ENCODE data around the gene LRRC8C. TPM values are rescaled to one million over a fixed set of nuclear protein-coding genes. Genes with fewer than 3 reads are reported as not detected.

Gene LRRC8C
- total RNA-seq, 1 experiment from 2014 or later, result 8.4 TPM

DNA sequence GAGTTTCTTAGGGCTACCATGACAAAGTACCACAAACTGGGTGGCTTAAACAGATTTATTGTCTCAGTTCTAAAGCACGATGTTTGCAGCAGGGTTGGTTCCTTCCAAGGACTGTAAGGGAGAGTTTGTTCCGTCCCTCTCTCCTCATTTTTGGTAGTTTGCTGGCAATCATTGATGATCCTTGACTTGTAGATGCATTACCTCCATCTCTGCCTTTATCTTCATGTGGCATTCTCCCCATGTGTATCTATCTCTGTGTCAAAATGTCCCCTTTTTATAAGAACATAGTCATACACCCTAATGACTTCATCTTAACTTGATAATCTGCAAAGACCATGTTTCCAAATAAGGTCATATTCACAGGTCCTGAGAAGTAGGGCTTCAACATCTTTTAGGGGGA is 90.2 kb downstream of the LRRC8C start (continued):
- TF ChIP-seq EZH2phosphoT487 (IDR thresholded peaks at IDR 0.05; ENCODE audit: borderline replicate concordance), result no peak
- TF ChIP-seq CEBPB (IDR thresholded peaks at IDR 0.05; ENCODE audit: low read depth), result no peak

DNA sequence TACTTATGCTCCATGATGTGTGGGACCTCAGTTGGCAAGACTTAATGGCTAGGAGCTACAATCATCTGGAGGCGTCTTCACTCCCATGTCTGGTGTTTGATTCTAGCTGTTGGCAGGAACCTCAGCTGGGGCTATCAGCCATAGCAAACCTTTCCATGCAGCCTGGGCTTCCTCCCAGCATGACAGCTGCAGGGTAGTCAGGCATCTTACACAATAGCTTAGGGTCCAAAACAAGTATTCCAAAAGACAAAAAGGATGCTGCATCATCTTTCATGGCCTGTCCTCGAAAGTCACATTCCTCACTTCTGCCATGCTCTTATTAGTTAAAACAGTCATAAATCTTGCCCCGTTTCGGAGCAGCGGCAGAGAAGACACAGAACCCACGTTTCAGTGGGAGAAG is 90.9 kb downstream of the LRRC8C start:
- Histone ChIP-seq H3K36me3 (ENCODE audit: control insufficient read depth in 1 of 2, insufficient read depth in 2 of 2, low read length in 2 of 2) (no peaks in the 10 kb centered on the region), H3K9me3 (ENCODE audit: control insufficient read depth in 1 of 2, insufficient read depth in 1 of 2, low read depth in 1 of 2, low read length in 2 of 2) (no peaks in the 10 kb centered on the region), H3K4me2 (ENCODE audit: low read length) (no peak overlapping the region), H3K27me3 (ENCODE audit: insufficient read depth, low read length) (no peaks in the 10 kb centered on the region), H3K9ac (ENCODE audit: low read length) (no peak overlapping the region), H3K4me1 (ENCODE audit: control insufficient read depth in 1 of 2, insufficient read depth in 2 of 2, low read length in 2 of 2) (peaks cover 0 to 9% of the 10 kb centered on the region in 2 experiments; a peak in 1 of 4 replicates), H4K20me1 (ENCODE audit: insufficient read depth) (no peaks in the 10 kb centered on the region), H3K27ac (ENCODE audit: low read depth, low read length) (no peak overlapping the region), H3K4me3 (replicated peaks in 1 of 2; ENCODE audit: low read depth in 1 of 2, low read length in 2 of 2) (no peak overlapping the region), H3K79me2 (ENCODE audit: insufficient read depth, low read length) (no peaks in the 10 kb centered on the region), H3K9me2 (ENCODE audit: insufficient read depth) (no peaks in the 10 kb centered on the region), H2AFZ (ENCODE audit: low read depth, low read length, poor library complexity, severe bottlenecking) (no peak overlapping the region)
- RAD21 ChIA-PET (ENCODE audit: low non-redundant PET in 1 of 2, low total read pairs in 2 of 2, uncharacterized antibody in 2 of 2, unreplicated experiment in 2 of 2), result no interaction called here
- TF ChIP-seq, protein P1, sequence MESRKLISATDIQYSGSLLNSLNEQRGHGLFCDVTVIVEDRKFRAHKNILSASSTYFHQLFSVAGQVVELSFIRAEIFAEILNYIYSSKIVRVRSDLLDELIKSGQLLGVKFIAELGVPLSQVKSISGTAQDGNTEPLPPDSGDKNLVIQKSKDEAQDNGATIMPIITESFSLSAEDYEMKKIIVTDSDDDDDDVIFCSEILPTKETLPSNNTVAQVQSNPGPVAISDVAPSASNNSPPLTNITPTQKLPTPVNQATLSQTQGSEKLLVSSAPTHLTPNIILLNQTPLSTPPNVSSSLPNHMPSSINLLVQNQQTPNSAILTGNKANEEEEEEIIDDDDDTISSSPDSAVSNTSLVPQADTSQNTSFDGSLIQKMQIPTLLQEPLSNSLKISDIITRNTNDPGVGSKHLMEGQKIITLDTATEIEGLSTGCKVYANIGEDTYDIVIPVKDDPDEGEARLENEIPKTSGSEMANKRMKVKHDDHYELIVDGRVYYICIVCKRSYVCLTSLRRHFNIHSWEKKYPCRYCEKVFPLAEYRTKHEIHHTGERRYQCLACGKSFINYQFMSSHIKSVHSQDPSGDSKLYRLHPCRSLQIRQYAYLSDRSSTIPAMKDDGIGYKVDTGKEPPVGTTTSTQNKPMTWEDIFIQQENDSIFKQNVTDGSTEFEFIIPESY (IDR thresholded peaks at IDR 0.05; ENCODE audit: extremely low read depth, insufficient replicate concordance, low read length), result no peak
- TF ChIP-seq SRF (IDR thresholded peaks at IDR 0.05; ENCODE audit: low read depth), result no peak
- CTCF ChIA-PET, result no interaction called here
- ATAC-seq, result no peak
- intact Hi-C loops (cut with micrococcal nuclease), result no loop called here
- POLR2A ChIA-PET, result no interaction called here
- BruUV-seq (replicated peaks), result no TSS peak
- DNase-seq (ENCODE audit: low read depth, low spot score), result no peak

DNA sequence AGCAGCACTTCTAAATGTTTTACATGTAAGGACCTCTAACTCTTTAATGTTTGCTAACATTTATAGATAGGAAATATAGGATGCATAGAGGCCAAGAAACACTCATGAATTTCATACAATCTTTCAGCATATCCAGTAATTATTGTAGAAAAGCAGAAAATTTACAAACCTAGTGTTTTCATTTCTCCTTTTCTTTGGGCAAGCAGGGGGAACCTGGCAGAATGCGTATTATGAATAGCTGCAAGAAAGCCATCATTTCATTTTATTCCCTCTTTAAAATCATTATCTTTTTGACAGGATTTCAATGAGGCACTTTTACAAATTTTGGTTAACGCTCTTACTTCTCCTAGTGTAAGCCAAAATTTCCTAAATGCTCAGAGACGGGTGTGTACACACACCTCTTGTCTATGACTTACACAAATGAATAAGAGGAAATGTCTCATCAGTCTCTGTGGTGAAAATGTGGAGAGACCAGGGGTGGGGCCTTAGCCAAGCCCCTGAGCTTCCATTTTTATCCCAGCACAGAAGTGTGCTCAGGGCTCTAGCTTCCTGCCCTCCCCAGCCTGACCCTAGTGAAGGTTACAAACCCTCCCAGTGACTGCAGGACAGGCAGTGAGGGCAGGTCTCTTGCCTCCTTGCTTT is 91.6 kb downstream of the LRRC8C start:
- POLR2A ChIA-PET, result no interaction called here
- no peak for TF ChIP-seq SIN3A (IDR thresholded peaks at IDR 0.05; ENCODE audit: low read depth)
- TF ChIP-seq, protein P1 (IDR thresholded peaks at IDR 0.05; ENCODE audit: extremely low read depth, insufficient replicate concordance, low read length), result no peak
- no peak for TF ChIP-seq ZNF274 (IDR thresholded peaks at IDR 0.05; ENCODE audit: low read depth, low read length)
- TF ChIP-seq, protein P2, sequence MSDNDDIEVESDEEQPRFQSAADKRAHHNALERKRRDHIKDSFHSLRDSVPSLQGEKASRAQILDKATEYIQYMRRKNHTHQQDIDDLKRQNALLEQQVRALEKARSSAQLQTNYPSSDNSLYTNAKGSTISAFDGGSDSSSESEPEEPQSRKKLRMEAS (IDR thresholded peaks at IDR 0.05), result no peak
- TF ChIP-seq SP1 (IDR thresholded peaks at IDR 0.05; ENCODE audit: low read depth), result no peak
- no peak for TF ChIP-seq YY1 (IDR thresholded peaks at IDR 0.05; ENCODE audit: extremely low read depth, insufficient replicate concordance, low read depth, low read length)
- no peak for TF ChIP-seq EZH2phosphoT487 (IDR thresholded peaks at IDR 0.05; ENCODE audit: borderline replicate concordance)
- no peak for TF ChIP-seq CBX3 (IDR thresholded peaks at IDR 0.05; ENCODE audit: low read depth)
- TF ChIP-seq RAD21 (IDR thresholded peaks at IDR 0.05; ENCODE audit: low read depth), result no peak
- no peak for TF ChIP-seq POLR2AphosphoS5 (IDR thresholded peaks at IDR 0.05; ENCODE audit: low read depth, low read length)
- TF ChIP-seq SRF (IDR thresholded peaks at IDR 0.05; ENCODE audit: low read depth), result no peak
- TF ChIP-seq JUND (IDR thresholded peaks at IDR 0.05), result no peak
- TF ChIP-seq ELF1 (IDR thresholded peaks at IDR 0.05; ENCODE audit: borderline replicate concordance, low read depth), result no peak

More for the DNA sequence above, 91.6 kb downstream of the LRRC8C start:
- BruUV-seq (replicated peaks), result no TSS peak
- H3K4me2 ChIP-seq (ENCODE audit: low read length), result no peak overlapping the region
- ChIA-PET RAD21 (ENCODE audit: low non-redundant PET in 1 of 2, low total read pairs in 2 of 2, uncharacterized antibody in 2 of 2, unreplicated experiment in 2 of 2) (no interaction called here), CTCF (no interaction called here)
- no peak overlapping the region for H2AFZ ChIP-seq (ENCODE audit: low read depth, low read length, poor library complexity, severe bottlenecking)
- no peaks in the 10 kb centered on the region for H3K36me3 ChIP-seq (ENCODE audit: control insufficient read depth in 1 of 2, insufficient read depth in 2 of 2, low read length in 2 of 2)
- no peaks in the 10 kb centered on the region for H4K20me1 ChIP-seq (ENCODE audit: insufficient read depth)
- H3K9me2 ChIP-seq (ENCODE audit: insufficient read depth), result no peaks in the 10 kb centered on the region
- ATAC-seq (no peak), DNase-seq (ENCODE audit: low read depth, low spot score) (no peak)
- H3K79me2 ChIP-seq (ENCODE audit: insufficient read depth, low read length), result no peaks in the 10 kb centered on the region
- no peak overlapping the region for H3K4me3 ChIP-seq (replicated peaks in 1 of 2; ENCODE audit: low read depth in 1 of 2, low read length in 2 of 2)
- H3K9ac ChIP-seq (ENCODE audit: low read length), result no peak overlapping the region
- no peaks in the 10 kb centered on the region for H3K27me3 ChIP-seq (ENCODE audit: insufficient read depth, low read length)
- intact Hi-C loops (cut with micrococcal nuclease), result no loop called here
- H3K27ac ChIP-seq (ENCODE audit: low read depth, low read length), result no peak overlapping the region
- no peaks in the 10 kb centered on the region for H3K9me3 ChIP-seq (ENCODE audit: control insufficient read depth in 1 of 2, insufficient read depth in 1 of 2, low read depth in 1 of 2, low read length in 2 of 2)
- peaks cover 0 to 9% of the 10 kb centered on the region in 2 experiments; a peak in 1 of 4 replicates for H3K4me1 ChIP-seq (ENCODE audit: control insufficient read depth in 1 of 2, insufficient read depth in 2 of 2, low read length in 2 of 2)

Measured in HCT116 (cell line).